Measurements from ENCODE around the gene INPP4B.
A peak's percentile ranks its signal among the peaks of the same experiment; 100 is the strongest.

INPP4B gene

DNA sequence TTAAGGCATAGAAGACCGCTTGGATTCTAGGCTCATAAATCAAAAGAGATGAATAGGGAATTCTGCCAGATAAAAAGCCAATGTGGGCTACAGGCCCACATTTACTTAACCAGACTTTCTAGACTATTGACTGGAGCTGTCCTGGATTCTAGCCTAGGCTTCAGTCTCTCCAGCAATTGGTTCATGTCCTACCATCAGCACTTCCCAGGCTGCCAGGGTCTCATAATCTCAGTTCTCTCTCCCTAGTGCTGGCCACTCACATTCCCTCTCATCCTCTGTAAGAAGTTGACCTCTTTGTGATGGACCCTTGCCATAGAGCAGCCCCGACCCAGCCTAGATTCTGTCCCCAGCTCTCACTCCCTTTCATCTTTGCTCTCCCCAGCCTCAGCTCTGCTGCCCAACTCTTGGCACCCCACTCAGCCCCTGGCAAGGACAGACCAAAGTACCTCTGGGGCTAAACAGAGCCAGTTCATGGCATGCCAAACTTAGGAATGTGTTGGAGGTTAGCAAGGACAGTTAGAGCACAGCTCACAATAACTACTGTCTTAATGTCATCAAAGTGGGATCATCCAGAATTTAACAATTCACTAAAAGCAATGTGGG, 396.2 kb downstream of the INPP4B start:
- no peak for DNase-seq

DNA sequence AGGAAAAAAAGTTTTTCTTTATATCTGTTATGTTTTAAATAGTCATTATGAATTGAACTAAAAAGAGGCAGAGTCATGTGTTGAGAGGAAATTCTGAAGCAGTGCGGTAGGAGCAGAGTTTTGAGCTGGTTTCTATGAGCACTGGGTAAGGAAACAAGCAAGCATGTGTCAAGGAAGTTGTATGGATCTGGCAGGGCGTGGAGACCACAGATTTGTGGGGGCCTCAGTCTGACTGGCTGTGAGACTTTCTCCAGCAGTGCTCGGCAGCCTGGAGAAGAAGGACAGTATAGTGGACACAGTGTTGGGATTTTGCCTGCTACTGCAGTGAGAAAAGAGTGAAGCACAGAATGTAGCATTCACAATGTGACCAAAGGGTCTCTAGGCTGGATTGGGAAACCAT, 399.1 kb downstream of the INPP4B start:
- DNase-seq, result no peak

DNA sequence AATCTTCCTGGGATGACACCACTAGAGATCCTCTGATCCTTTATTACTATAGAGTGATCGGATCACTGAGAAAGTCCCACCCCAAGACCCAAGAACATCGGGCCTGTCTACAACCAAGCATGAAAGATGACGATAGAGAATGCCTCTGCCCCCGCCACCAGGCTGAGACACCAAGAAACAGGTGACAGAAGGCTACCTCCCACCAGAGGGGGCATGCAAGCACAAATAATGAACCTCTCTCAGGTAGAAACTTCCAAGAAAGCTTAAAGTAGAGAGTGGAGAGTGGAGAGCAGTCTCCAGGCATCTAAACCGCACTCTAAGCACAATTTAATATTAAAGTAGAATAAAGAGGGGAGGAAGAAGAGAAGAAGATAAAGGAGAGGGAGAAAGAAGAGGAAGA, 402.6 kb downstream of the INPP4B start:
- DNase-seq, result no peak

DNA sequence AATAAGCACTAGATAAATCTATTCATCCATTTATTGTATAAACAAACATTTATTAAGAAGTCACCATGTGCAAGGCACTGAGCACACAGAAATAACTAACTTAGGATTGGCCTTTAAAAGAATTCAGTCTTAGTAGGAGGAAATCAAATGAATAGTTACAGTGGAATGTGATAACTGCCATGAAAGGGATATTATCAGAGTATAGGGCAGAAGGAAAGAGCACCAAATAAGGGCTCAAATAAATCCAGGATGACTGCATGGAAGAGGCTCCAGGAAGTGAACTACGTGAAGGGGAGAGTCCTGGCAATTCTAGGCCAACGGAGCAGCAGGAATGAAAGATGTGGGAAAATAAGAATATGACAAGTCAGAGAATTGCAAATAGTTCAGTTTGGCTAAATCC, 406.0 kb downstream of the INPP4B start:
- DNase-seq, result no peak

DNA sequence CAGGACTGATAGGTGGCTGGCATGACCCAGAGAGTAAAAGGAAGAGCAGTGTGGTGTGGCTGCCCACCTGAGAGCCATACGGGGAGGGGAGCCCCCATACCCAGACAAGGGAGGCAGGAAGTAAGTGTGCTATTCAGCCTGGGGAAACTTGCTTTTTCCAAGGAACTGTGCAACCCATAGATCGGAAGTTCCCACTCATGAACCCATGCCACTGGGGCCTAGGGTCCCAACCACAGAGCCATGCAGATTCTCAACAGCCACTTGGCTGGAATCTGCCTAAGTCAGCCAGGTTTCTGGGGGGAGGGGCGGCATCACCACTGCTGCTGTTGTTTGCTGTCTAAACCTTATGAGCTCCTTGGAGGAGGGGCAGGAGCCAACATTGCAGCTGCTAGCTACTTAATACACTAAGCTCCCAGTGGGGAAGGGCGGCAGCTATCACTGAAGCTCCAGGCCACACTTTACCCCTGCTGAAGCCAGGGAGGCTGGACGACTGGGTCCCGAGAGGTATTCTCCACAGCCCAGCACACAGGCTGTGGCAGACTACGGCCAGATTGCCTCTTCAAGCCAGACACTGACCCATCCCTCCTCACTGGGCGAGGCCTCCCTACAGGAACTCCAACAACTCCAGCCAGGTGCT, 410.4 kb downstream of the INPP4B start:
- no peak for DNase-seq

DNA sequence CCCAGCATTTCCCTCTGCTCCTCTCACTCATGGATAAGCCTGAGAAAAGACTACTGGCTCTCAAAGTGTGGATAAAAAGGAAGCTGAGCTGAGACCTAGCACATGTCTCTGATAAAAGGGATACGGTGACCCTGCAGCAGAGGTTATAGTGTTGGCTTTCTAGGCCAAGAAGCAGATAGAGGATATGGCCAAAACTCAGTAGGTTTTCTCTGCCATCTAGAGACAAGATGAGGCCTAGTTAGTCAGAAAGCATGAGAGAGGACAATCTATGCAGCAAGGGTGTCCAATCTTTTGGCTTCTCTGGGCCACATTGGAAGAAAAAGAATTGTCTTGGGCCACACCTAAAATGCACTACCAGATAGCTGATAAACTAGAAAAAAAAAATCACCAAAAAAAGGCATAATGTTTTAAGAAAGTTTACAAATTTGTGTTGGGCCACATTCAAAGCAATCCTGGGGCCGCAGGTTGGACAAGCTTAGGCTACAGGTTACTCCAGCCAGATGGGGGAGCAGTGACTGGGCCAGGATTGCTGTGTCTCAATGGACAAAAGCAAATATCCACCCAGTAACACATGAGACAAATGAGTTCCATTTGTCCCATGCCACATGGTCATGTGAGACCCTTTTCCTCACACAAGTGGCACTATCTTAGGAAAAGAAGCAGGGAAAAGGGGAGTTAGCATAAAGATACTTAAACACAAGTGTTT, 411.4 kb downstream of the INPP4B start:
- peak; percentile 41 for DNase-seq

DNA sequence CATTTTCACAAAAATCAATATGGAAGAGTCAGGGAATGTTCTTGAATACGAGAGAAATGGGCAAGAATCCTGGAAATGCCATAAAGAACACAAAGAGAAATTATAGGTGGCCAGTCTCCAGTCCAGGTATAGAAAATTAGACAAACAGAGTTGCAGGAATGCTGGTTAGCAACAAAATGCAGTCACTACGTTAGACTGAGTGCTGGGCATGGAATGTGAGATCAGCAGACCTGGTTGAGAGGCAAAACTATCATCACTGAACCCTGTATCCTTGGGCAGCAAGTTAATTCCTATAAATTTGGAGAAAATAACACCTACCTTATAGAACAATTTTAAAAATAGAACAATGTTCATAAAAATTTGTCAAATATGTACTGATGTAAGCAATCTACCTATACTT, 417.4 kb downstream of the INPP4B start:
- DNase-seq, result no peak

DNA sequence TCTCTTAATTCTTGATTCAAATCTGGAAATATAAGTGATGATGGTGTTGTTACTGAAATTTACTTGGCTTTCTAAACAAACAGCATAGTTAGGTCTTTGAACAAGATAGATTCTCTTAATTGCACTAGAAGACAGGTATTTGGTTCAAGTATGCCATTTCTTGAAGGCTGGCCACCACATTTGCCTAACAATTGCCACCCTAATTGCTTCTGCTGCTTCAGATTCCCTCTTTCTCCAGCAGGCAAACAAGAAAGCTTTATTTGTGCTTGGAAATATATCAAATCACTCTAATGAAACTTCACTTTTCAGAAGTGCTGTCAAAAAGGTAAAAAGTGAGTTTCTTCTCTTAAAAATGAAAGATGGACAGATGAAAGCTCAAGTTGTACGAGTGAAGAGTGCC, 418.6 kb downstream of the INPP4B start:
- no peak for DNase-seq

DNA sequence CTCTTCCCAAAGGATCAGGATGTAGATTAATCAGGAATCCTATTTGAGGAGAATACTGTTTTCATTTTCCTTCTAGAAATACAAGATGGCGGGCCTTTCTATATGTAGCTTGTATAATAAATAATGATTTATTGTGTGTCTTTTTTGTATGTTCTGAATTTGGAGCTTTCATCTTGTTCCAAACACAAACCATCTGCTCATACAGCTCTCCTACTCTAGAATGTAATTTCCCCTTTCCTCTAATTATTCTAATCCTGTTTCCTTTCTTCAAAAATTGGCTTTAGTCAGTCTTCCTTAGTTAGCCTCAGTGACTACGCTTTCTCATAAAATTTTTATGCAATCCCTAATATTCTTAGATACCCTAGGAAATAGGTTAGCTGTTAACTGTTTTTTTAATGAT, 422.2 kb downstream of the INPP4B start:
- DNase-seq, result no peak

DNA sequence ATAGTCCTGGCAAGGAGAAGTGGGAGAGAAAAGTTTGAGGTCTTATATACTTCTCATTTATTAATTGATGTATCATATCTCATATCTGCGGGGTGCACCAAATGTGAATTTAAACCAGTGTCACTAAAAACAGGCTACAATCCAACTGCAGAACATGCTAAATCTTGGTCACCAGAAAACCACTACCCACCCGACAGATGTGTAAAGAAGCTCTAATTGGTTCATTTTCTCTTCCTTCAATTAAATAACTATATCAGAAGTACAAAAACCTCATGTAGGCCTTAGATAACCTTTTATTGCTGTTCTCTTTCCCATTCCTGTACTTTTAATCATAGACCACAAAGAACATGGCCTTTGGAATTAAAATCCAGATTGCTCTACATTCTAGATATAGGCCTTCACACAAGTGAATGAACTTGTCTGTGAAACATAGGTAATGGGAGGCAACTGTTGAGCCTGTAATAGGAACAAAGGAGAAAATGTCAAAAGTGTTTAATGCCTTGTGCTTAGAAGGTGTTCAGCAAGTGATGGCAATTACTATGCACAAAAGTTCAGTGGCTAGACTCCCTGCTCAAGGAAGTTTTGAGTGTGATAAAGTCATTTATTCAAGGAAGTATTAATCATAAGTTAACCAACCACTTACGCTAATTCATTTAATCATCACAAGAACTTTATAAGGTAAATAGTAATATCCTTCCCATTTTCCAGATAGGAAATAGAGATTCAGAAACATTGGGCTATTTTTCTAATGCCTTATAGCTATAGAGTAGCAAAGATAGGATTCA, 425.6 kb downstream of the INPP4B start:
- no peak for DNase-seq

DNA sequence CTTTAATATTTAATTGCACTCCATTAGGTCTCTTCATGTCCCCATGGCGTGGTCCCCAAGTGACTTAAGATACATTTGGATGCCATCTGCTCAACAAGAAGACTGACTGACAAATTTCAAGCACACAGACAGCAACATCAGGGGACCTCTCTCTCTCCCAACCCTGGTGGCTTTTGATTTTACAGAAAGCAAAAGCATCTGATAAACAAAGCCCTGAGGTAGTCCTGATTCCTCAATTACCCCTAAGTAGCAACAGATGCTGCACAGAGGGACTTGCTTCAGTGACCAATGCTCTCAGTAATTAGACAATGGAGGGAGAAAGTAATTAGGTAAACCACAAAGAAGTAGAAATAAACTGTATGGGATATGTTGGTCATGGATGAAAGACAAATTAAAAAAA, 426.4 kb downstream of the INPP4B start:
- no peak for DNase-seq

DNA sequence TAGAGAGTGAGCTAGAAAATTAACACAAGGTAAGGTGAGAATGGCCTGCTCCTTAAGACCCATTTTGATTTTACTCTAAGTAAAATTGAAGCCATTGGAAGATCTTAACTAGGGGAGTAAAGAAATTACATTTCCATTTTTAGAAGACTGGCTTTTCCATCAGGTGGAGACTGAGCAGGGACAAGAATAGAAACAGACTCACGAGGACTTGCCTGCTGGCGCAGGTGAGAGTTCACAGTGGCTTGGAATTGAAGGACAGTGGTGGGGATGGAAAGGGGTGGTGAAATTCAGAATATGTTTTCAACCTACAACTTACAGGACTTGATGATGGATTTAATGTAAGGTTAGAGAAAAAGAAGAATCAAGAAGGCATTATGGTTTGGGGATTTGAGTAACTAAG, 427.4 kb downstream of the INPP4B start:
- DNase-seq, result no peak

DNA sequence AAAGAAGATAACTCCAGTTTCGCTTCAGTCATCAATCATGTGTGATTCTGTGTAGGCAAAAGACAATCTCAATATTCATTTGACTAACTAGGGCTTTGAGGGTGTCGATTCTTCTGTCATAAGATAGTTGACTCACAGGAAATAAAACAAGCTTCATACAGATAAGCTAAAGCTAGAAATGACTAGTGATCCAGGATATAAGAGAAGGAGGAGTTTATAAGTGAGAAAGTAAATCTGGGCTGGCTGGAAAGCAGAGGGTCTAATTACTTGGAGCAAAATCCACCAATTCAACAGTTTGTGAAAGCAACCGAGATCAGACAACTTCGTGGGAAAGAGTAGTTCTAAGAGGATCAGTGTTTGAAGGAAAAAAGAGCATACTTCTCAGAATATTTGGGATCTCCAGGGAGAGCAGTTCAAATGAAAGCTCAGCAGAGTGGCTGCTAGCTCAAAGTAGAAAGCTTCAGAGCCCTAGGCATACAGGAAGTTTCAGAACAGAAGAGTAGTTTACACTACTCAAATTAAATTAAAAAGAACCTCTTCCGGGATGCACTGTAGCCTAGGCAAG, 429.3 kb downstream of the INPP4B start:
- peak; percentile 80 for DNase-seq

DNA sequence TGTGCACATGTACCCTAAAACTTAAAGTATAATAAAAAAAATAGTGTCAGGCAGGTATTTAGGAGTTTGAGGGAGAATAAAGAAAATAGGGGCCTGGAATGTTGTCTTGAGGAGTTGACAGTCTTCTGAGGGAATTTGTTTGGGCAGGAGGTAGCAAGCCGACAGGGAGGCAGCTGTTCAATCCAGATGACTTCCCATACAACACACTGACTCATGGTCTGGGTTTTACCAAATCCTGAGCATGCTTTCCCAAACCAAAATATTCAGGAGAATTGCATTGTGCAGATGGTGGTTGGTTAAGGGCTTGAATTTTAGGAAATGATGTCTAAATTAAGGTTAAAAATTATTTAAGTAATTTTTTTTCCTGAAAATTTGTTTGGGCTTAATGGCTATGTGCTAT, 430.0 kb downstream of the INPP4B start:
- no peak for DNase-seq

DNA sequence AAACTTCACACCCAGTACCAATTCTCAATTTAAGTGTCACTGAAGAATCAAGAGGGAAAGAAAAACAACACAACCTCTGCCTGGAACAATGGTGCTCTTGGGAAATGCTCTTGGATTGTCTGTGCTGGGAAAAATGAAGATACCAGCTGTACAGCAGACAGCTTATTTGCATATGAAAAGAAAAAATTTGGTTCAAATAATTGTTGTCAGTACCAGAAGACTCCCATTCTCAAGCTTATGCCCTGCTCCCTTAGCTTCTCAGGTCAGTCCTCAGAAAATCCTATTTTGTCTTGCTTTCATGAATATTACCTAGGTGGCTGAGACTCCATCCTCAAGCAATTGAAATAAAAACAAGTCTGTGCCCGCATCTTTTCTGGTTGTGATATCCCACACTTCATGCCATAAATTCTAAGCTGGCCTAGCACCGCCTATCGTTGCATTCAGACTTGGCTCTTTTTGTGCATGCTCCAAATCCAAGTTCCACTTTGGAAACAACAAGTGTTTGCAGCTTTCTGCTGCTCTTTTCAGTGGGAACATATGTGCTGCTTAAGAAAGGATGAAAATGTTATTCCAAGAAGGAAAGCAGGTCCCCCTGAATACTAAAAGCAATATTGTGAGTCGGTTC, 431.6 kb downstream of the INPP4B start:
- DNase-seq, result no peak

DNA sequence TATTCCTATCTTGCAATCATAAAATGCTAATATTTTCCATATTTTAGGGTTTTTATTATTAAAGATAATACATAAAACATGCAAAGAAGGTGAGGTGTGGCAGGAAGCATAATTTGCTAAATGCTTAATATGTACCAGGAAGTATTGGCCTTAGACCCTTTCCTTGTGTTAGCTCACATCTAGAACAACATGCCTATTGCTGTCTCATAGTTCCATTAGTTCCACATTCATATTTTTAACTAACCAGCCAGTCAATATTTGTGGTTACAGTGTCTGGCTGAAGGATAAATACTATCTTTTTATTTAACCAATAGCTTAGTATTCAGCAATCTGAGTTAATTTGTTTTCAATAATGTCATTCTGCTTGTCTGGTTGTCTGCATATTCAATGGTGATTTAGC, 432.6 kb downstream of the INPP4B start:
- no peak for DNase-seq

DNA sequence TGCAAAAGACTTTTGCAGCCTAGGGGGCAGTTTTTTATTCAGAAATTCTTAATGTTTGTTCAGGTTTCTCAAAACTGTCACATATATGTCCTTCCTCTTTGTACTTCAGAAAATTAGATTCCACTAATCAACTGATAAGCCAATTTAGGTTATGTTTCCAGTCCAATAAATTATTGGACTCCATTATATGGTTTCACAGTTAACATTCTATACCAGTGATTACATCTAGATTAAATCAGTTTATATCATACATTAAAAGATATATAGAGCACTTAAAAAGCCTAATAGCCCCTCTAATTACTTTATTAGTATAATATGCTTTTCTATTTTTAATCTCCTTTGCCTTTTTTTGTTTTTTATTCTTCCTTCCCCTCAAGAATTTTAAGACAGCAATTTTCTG, 434.1 kb downstream of the INPP4B start:
- no peak for DNase-seq

DNA sequence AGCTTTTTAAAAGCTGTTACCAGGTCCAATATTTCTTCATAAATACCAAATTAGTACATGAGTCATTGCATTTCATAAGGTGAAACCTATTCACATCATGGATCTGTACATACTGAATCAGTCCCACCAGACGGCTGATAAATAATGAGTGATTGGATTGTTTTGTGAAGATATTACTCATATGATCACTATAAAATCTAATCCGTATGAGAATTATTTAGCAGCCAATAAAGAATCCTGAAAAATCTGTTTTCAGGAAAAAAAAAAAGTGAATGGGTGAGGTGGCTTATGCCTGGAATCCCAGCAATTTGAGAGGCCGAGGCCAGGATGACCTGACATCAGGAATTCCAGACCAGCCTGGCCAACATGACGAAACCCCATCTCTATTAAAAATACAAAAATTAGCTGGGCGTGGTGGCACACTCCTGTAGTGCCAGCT, 438.1 kb downstream of the INPP4B start:
- peak; percentile 44 for DNase-seq

DNA sequence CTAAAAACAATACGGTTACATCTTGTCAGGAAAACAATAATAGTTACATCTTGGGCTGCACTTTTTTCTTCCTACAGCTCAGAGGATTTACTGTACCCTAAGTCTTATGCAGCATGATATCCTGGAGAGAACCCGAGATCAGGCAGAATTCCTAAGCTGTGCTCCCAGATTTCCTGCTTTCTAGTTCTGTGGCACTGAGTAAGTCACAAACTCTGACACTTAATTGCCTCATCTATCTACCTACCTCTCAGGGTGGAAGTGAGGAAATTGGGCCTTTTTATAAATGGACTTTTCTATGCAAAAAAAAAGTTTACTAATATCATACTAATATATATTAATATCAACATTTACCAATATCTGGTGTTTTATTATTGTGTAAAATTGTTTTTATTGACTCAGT, 438.5 kb downstream of the INPP4B start:
- DNase-seq, result no peak

DNA sequence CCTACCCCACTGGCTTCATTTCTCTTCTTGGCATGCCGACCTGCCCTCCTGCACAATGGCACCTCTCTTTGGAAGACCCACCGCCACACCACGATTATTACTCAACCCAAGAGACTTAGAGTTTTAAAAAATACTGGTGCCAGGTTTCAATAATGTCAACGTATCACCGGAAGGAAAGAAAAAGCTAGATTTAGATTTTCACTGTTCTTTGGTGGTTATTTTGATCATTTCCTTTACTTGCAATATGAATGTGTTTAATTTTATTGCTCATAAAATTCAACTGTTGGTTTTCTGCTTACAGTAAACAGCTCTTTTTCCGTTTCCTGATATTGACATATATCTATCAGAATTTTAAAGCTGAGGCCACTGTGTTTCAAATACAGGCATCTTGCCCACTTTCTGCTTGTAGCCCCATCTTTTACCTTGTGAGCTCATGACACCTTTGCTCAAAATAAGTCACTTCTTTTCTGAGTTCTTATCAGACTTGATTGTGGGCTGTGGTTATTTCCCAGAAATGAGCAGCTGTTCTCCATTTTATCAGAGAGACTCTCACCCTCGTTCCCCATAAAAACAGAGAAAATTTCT, 439.1 kb downstream of the INPP4B start:
- DNase-seq, result peak; percentile 83

DNA sequence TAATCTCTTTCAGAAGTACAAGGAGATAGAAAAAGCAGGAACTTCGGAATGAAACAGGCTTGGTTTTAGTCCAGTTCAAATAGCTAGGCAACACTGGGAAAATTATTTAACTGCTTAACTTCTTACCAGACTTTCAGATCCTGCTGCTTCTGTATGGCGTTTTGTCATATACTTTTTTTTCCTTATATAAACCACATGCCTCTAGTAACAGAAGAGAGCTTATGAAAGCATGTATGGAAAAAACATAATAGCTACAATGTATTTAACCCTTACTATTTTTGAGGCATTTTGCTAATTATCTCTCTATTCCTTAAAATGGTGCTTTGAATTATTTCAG, 439.6 kb downstream of the INPP4B start:
- no peak for DNase-seq

DNA sequence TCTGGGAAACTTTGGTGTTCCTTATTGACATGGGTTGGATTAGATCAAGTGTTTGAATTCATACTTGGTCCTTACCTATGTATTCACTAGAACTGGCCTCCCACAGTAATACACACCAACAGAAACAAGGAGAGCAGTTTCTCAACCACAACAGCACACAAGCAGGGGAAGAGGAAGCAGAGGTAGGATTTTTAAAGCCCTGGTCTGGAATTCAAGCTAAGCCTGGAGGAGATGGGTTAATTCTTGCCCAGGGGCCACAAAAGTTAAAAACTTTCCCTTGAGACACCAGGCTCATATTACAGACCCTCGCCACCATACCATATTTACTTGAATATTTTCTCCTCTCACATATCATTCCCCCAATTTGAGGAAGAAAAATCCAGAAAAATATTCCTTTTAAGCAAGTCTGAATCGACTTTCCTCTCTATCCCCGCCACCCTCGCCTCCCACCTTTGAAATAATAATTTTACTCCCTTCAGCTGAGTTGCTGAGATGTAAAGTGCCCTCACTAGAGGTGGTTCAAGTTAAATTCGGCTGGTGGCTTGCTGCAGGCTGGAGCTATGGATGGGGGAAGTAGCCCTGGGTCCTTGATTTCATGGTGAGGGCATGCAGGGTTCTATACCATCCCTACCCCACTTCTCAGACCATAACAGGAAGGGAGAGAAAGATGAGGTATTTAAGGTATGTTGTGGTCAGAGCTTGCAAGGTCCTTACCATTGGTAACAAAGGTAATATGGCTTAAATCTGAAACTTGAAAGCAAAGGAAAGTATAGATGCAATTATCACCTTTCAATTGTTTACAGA, 440.2 kb downstream of the INPP4B start:
- DNase-seq, result no peak
